Stimulated activated CD4-positive, alpha-beta T cell treated with anti-CD3 and anti-CD28 coated beads, TNF-alpha, amount 100 ng/mL, for 24 hours (primary cell): ENCODE data around the gene SCPEP1.

ENCODE experiments used
- DNase-seq, 3 experiments: peaks; one replicate each; pipeline ENCODE4 v3.0.0-alpha.2; 2020; ENCODE audit warnings: low read depth in 3 of 3

SCPEP1 gene

GRCh38 chr17:57040571-57040970 is 62.6 kb downstream of the SCPEP1 start:
- no peak for DNase-seq

- DNase-seq: no peak
Measured at GRCh38 chr17:57043276-57043675, 65.3 kb downstream of the SCPEP1 start.

- no peak for DNase-seq
Measured at GRCh38 chr17:57044976-57045867, 67.3 kb downstream of the SCPEP1 start.

GRCh38 chr17:57045868-57046704 is 68.2 kb downstream of the SCPEP1 start:
- DNase-seq: peak in 1 of 3 experiments; percentile 19

- no peak for DNase-seq
Measured at GRCh38 chr17:57046749-57047148, 68.8 kb downstream of the SCPEP1 start.

- DNase-seq: no peak
Measured at GRCh38 chr17:57048096-57048495, 70.2 kb downstream of the SCPEP1 start.

- no peak for DNase-seq
Measured at GRCh38 chr17:57050306-57050705, 72.4 kb downstream of the SCPEP1 start.

GRCh38 chr17:57051886-57052361 is 74.0 kb downstream of the SCPEP1 start:
- no peak for DNase-seq
